Ascending aorta (tissue), 2 donors: Measurements from ENCODE around the gene KRTAP3-1. TPM values are rescaled to one million over a fixed set of nuclear protein-coding genes. Genes with fewer than 3 reads are reported as not detected.

Experiments used
- DNase-seq, 2 donors: peaks; one replicate each; pipeline ENCODE4 v3.0.0-alpha.2; 2019; ENCODE audit warnings: low spot score in 2 of 2
- H3K27ac ChIP-seq, 2 donors: fragments of 200-600 bp; sonication (generic); one replicate each; pipeline ENCODE4 v1.5.1; 2016 to 2017; ENCODE audit warnings: mild to moderate bottlenecking in 1 of 2
- H3K27me3 ChIP-seq: fragments of 200-600 bp; sonication (generic); one replicate; pipeline ENCODE4 v1.5.1; 2017
- H3K36me3 ChIP-seq, 2 donors: fragments of 200-600 bp; sonication (generic); one replicate each; pipeline ENCODE4 v1.5.1; 2016
- H3K4me1 ChIP-seq, 2 donors: fragments of 200-600 bp; sonication (generic); one replicate each; pipeline ENCODE4 v1.5.1; 2016 to 2017; ENCODE audit warnings: mild to moderate bottlenecking in 1 of 2
- H3K4me3 ChIP-seq, 2 donors: fragments of 200-600 bp; sonication (generic); one replicate each; pipeline ENCODE4 v1.5.1; 2016 to 2017; ENCODE audit warnings: mild to moderate bottlenecking in 1 of 2
- H3K9me3 ChIP-seq, 2 donors: fragments of 200-600 bp; sonication (generic); one replicate each; pipeline ENCODE4 v1.5.1; 2016
- intact Hi-C: fragments of 100-400 bp; cut with DNase I; formaldehyde crosslinking; loops from one replicate; pipeline ENCODE4 v1.15.1; 2023
- total RNA-seq: library from RNA; depleted of rRNA; stranded (reverse); fragments of >200 nt; gene quantifications from one replicate; pipeline ENCODE4 v1.1.0, GENCODE V29; 2016
- TF ChIP-seq, protein P1 (sequence below), 3 experiments: fragments of 200-600 bp in 2 of 3; fragments of 450-650 bp in 1 of 3; sonication (generic) in 2 of 3; IDR thresholded peaks; one replicate each; pipeline ENCODE4 v1.5.1; 2016 to 2019; ENCODE audit warnings: antibody characterized with exemption in 3 of 3, mild to moderate bottlenecking in 1 of 3, moderate library complexity in 1 of 3

KRTAP3-1 gene
- total RNA-seq, 1 donor from 2014 or later, result not detected

- H3K27ac ChIP-seq, result no peak within 1 kb of the TSS
- H3K4me3 ChIP-seq, result no peak within 1 kb of the TSS
- H3K4me1 ChIP-seq, result no peaks in the 10 kb centered on the region
- H3K27me3 ChIP-seq, result peaks cover 5% of the 10 kb centered on the region
- DNase-seq, result no peak
- no peaks in the 10 kb centered on the region for H3K36me3 ChIP-seq
- intact Hi-C loops, result no loop called here
- no peaks in the 10 kb centered on the region for H3K9me3 ChIP-seq
- TF ChIP-seq, protein P1, sequence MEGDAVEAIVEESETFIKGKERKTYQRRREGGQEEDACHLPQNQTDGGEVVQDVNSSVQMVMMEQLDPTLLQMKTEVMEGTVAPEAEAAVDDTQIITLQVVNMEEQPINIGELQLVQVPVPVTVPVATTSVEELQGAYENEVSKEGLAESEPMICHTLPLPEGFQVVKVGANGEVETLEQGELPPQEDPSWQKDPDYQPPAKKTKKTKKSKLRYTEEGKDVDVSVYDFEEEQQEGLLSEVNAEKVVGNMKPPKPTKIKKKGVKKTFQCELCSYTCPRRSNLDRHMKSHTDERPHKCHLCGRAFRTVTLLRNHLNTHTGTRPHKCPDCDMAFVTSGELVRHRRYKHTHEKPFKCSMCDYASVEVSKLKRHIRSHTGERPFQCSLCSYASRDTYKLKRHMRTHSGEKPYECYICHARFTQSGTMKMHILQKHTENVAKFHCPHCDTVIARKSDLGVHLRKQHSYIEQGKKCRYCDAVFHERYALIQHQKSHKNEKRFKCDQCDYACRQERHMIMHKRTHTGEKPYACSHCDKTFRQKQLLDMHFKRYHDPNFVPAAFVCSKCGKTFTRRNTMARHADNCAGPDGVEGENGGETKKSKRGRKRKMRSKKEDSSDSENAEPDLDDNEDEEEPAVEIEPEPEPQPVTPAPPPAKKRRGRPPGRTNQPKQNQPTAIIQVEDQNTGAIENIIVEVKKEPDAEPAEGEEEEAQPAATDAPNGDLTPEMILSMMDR (IDR thresholded peaks at IDR 0.05), result no peak
Observed at GRCh38 chr17:41029633-41030245, 20.8 kb upstream of the KRTAP3-1 start, which contains the start of gene KRTAP1-4. TSS of gene KRTAP1-4 (minus strand) at chr17:41030195. CDS start at chr17:41030078, 117 bp downstream.

DNA sequence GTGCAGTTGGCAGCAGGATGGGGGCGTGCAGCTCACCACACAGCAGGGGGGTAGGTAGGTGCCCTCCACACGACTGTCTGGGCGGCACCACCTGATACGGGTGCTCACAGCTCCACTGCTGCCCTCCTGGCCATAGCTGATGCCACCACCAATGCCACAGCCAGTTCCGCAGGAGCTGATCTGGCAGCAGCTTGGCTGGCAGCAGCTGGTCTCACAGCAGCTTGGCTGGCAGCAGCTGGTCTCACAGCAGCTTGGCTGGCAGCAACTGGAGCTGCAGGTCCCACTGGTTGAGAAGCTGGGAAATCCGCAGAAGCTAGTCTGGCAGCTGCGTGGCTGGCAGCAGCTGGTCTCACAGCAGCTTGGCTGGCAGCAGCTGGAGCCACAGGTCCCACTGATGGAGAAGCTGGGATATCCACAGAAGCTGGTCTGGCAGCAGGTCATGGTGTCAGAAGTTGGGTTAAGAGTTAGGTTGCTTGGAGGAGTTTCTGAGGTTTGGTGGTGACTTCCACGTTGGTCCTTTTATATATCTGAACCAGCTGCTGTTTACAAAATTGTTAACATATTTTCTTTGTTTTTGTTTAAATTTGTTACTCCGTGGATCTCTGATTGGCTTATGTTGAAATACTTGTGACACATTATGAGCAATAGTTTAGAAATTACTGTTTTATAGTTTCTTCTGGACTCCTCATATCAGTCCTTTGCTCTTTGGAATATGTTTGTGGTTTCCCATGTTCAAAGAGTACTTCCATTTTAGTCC is 18.0 kb upstream of the KRTAP3-1 start, which contains the start of gene KRTAP1-5:
TSS of gene KRTAP1-5 (minus strand) at position 494 of the 757 bp plus-strand sequence. CDS start at position 441, 53 bp downstream.
- intact Hi-C loops, result no loop called here
- no peak within 1 kb of the TSS for H3K4me3 ChIP-seq
- H3K9me3 ChIP-seq, result no peaks in the 10 kb centered on the region
- H3K4me1 ChIP-seq, result no peaks in the 10 kb centered on the region
- DNase-seq, result no peak
- H3K27ac ChIP-seq, result no peak within 1 kb of the TSS
- no peaks in the 10 kb centered on the region for H3K36me3 ChIP-seq
- H3K27me3 ChIP-seq, result peaks cover 5% of the 10 kb centered on the region
- TF ChIP-seq, protein P1 (IDR thresholded peaks at IDR 0.05), result no peak

- Histone ChIP-seq H3K27ac (no peak overlapping the region), H3K9me3 (no peaks in the 10 kb centered on the region), H3K4me1 (no peaks in the 10 kb centered on the region), H3K4me3 (no peak overlapping the region), H3K36me3 (no peaks in the 10 kb centered on the region), H3K27me3 (peaks cover 5% of the 10 kb centered on the region)
- TF ChIP-seq, protein P1 (IDR thresholded peaks at IDR 0.05), result no peak
- intact Hi-C loops, result no loop called here
- DNase-seq, result no peak
Observed at GRCh38 chr17:41024697-41025096, 15.8 kb upstream of the KRTAP3-1 start.

- Histone ChIP-seq H3K36me3 (no peaks in the 10 kb centered on the region), H3K9me3 (no peaks in the 10 kb centered on the region), H3K27me3 (no peaks in the 10 kb centered on the region), H3K4me1 (no peaks in the 10 kb centered on the region), H3K27ac (no peak overlapping the region), H3K4me3 (no peak overlapping the region)
- TF ChIP-seq, protein P1 (IDR thresholded peaks at IDR 0.05), result no peak
- DNase-seq, result no peak
- intact Hi-C loops, result no loop called here
Observed at GRCh38 chr17:41020336-41020735, 11.4 kb upstream of the KRTAP3-1 start.

DNA sequence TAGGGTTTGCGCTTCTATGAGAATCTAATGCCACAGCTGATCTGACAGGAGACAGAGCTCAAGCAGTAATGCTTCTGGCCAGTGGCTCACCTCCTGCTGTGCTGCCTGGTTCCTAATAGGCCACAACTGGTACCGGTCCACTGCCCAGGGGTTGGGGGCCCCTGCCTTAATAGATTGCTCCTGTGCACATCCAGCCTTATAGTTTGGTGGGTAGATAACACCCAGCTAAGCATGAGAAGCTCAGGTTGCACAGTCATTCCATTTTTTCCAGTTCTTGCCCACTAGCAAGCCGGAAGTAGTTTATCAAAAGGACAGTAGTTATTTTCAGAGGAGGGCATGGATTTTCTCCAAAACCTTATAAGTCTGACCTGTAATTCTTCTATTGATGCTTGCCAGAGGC is 10.5 kb upstream of the KRTAP3-1 start:
- H3K27me3 ChIP-seq, result no peaks in the 10 kb centered on the region
- no peak overlapping the region for H3K4me3 ChIP-seq
- DNase-seq, result no peak
- no peaks in the 10 kb centered on the region for H3K9me3 ChIP-seq
- TF ChIP-seq, protein P1 (IDR thresholded peaks at IDR 0.05), result no peak
- no peak overlapping the region for H3K27ac ChIP-seq
- H3K36me3 ChIP-seq, result no peaks in the 10 kb centered on the region
- no peaks in the 10 kb centered on the region for H3K4me1 ChIP-seq
- intact Hi-C loops, result no loop called here
